HG03139 (cell line): Measurements from ENCODE around the gene CIITA.

Experiments
- ATAC-seq: cut with Tn5 transposase; IDR thresholded peaks from one replicate; pipeline ENCODE4 v1.9.1; 2021; ENCODE audit not compliant: unreplicated experiment

CIITA gene

DNA sequence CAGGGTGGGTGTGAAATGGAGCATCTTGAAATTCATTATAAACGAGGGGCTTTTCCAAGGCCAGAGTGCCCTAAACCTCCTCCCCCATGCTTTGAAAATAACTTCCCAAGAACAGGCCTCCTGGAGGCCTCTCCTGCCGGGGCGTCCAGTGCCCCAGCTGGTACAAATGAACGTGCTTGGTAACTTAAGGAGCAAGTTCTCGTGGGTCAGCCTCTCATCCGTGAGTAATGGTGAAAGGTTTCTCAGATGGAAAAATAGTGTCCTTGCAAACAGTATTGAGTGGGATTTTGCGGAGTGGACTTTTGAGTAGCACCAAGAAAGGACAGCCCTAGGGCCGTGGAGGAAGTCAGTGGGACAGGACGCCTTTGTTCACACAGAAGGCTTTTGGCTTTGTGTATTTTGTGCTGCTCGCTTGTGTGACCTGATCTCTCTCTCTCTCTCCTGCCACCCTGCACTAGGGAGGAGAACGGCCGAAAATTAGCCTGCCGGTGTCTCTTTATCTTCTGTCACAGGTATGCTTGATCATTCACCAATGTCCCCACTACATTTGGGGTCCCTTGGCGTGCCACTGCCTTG is 102.0 kb downstream of the CIITA start:
- no peak for ATAC-seq

DNA sequence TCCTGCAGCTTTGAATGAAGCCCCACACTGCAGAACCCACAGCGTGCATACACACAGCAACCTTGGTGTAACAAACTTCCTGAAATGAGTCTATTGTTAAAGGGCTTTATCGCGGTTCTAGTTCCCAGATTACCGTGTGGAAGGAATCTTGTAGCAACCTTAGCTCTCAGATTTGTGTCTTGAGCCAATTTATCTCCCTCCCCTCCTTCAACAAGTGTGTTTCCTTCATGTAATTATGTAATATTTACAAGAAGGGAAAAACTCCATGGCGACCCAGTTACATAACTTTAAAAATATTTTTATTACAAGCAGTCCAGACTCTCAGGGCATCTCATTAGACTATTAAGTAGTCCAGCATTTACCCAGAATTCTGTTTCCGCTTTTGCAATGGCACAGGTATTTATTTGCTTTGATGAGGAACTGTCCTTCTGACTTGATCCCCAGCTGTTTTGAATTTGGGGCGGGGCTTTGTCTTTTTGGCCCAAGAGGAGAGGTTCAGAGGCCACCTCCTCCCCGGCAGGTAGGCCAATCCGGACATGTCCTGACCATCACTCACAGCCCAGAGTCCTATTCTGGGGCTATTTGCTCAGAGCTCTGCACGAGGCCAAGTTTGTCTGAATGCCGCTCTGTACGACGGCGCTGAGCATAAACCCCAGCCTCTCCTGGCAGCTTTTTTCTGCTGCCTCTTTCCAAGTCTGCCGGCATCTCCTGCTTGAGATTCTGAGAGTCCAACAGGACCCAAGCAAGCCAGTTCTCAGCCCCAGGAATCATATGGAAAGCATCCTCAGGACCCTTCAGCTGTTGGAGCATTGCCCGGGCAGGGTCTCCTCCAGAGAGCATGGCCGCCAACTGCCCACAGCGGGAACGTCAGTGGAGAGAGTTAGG is 103.0 kb downstream of the CIITA start:
- no peak for ATAC-seq

DNA sequence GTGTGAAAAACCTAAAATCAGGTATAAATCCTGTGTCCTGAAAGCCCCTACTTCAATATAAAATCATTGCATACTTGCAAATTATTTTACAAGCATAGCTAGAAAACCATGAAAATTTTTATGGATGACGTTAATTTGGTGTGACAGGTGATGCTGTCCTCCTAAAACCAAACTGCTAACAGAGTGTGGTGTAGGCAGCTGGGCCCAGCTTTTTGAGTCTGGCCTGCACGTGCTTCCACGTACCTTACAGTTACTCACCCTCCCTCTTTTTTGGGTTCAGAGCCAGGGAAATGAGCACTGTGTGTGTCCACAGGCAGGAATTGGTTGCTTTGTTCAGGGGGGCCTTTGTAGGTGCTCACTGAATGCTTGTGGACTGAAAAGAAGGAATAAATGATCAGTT is 103.8 kb downstream of the CIITA start:
- no peak for ATAC-seq

DNA sequence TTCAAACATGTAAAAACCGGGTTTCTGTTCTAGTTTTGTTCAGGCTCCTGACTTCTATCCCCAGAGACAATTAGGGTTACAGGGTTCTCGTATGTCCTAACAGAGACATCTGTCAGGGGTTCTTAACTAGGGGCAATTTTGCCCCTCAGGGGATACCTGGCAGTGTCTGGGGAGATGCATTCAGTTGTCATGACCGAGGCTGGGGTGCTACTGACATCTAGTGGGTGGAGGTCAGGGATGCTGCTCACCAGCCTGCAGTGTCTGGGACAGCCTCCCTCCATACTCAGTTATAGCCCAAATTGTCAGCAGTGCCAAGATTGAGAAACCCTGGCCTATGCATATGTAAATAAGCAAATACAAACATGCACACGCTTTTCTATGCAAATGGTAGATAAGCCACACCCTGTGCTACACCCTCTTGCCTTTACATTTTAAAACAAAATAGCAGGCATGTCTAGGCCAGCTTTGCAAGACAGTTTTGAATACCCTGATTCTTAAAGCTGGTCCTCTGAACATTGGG is 104.8 kb downstream of the CIITA start:
- ATAC-seq = peak; percentile 48

DNA sequence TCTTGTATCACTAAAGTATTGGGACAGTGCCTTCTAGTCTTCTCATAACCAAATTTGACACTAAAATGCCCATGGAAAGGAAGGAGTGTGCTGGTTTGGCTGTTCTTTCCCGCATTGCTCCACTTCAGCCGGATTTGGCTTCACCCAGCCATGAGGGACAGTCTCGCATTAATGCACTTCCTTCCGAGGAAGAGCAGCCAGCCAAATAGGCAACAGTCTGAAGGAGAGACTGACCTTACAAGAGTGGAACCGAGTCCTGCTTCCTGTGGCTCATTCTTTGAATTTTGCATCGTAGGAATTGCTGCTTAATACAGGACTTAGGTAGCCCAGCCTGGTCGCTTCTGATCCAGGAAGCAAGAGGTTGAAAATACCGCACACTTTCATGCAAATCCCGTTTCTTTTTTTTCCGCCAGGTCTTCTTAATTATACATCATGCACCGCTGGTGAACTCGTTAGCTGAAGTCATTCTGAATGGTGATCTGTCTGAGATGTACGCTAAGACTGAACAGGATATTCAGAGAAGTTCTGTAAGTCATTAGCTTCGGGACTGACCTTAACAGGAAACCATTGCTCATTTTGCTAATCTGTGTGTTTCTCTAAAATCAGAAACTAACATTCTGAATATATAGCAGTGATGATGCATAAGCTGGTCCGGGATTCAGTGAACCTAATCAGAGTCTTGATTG is 105.6 kb downstream of the CIITA start:
- no peak for ATAC-seq

DNA sequence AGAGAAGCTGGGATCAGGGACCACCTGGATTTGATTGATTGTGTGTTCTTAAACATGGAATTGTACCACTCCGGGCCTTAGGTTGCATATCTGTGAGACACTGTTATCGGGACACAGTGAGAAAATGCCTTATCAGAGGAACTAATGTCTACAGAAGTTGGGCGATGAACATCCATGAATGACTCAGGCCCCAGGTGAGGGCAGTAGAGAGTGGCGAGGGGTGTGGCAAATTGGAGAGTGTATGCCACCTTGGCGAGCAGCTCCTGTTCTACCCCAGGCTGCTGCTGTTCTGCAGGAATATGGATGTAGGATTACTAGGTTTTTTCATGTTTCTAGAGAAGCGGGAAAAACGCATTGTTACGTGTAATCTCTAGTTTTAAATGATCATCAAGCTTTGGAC is 106.2 kb downstream of the CIITA start:
- ATAC-seq = no peak

DNA sequence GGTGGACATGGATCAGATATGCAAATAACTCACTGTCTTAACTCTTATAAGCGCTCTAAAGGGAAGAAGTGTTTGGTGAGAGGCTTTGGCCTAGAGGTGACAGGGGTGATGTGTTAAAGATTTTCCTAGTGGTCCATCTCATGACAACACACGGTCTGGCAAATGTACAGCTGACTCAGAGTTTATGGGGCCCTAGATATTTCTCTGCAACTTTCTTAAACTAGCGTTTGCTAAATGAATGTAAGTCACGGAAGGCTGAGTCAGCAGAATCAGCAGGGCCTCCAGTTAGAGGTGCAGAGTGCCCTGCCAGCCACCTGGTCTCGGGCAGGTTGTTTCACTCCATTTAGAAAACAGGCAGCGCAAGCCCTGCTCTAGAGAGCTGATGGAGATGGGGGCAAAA is 107.5 kb downstream of the CIITA start:
- no peak for ATAC-seq
